ENCODE results near the gene C1QB. TPM values are rescaled to one million over a fixed set of nuclear protein-coding genes. Genes with fewer than 3 reads are reported as not detected.

Gene C1QB
- total RNA-seq, 1 donor from 2014 or later = not detected

- H3K27me3 Mint-ChIP-seq (ENCODE audit: unreplicated experiment) = peaks cover 8% of the 10 kb centered on the region
- DNase-seq (ENCODE audit: extremely low spot score, unreplicated experiment) = no peak
- H3K36me3 Mint-ChIP-seq (ENCODE audit: unreplicated experiment) = no peaks in the 10 kb centered on the region
- H3K9me3 Mint-ChIP-seq (ENCODE audit: unreplicated experiment) = no peaks in the 10 kb centered on the region
- no peaks in the 10 kb centered on the region for H3K4me1 Mint-ChIP-seq (ENCODE audit: unreplicated experiment)
- TF ChIP-seq, protein P1, sequence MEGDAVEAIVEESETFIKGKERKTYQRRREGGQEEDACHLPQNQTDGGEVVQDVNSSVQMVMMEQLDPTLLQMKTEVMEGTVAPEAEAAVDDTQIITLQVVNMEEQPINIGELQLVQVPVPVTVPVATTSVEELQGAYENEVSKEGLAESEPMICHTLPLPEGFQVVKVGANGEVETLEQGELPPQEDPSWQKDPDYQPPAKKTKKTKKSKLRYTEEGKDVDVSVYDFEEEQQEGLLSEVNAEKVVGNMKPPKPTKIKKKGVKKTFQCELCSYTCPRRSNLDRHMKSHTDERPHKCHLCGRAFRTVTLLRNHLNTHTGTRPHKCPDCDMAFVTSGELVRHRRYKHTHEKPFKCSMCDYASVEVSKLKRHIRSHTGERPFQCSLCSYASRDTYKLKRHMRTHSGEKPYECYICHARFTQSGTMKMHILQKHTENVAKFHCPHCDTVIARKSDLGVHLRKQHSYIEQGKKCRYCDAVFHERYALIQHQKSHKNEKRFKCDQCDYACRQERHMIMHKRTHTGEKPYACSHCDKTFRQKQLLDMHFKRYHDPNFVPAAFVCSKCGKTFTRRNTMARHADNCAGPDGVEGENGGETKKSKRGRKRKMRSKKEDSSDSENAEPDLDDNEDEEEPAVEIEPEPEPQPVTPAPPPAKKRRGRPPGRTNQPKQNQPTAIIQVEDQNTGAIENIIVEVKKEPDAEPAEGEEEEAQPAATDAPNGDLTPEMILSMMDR (IDR thresholded peaks at IDR 0.05) = no peak
- H3K27ac Mint-ChIP-seq (ENCODE audit: unreplicated experiment) = no peak within 1 kb of the TSS
- no peak within 1 kb of the TSS for H3K4me3 Mint-ChIP-seq (ENCODE audit: unreplicated experiment)
These were observed 9.7 kb upstream of the C1QB start, which contains the start of gene C1QC for GRCh38 chr1:22643381-22643780. TSS of gene C1QC (plus strand) at chr1:22643633. CDS start at chr1:22644024, 391 bp downstream.

DNA sequence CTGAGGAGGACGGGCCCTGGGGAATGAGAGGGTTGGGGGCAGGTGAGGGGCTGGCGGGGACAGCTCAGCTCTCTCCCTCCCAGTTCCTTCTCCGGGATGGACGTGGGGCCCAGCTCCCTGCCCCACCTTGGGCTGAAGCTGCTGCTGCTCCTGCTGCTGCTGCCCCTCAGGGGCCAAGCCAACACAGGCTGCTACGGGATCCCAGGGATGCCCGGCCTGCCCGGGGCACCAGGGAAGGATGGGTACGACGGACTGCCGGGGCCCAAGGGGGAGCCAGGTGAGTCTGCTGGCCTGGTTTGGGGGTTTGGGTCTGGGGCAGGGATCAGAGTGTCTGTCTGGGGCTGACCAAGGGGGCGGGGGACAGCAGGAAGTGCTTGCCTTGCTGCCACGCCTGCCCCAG lies 9.1 kb upstream of the C1QB start:
- Mint-ChIP-seq H3K27me3 (ENCODE audit: unreplicated experiment) (peaks cover 8% of the 10 kb centered on the region), H3K9me3 (ENCODE audit: unreplicated experiment) (no peaks in the 10 kb centered on the region), H3K4me1 (ENCODE audit: unreplicated experiment) (no peaks in the 10 kb centered on the region), H3K36me3 (ENCODE audit: unreplicated experiment) (no peaks in the 10 kb centered on the region), H3K27ac (ENCODE audit: unreplicated experiment) (no peak overlapping the region), H3K4me3 (ENCODE audit: unreplicated experiment) (no peak overlapping the region)
- no peak for DNase-seq (ENCODE audit: extremely low spot score, unreplicated experiment)
- TF ChIP-seq, protein P1 (IDR thresholded peaks at IDR 0.05) = no peak

DNA sequence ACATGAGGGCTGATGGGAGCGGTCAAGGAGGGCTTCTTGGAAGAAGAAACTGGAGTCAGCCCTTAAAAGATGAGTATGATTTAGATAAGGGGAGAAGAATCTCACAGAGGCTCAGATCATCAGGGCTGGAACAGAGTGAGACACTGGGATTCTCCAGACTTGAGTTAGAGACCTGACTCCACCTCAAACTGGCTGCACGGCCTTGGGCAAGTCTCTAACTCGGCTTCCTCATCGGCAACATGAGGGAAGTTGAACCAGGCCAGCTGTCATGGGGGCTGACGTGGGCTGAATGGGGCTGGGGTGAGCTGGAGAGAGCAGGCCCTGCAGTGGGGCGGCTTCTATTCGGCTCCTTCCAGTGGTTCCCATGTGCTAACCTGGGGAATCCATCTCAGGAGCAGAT lies 7.1 kb upstream of the C1QB start:
- DNase-seq (ENCODE audit: extremely low spot score, unreplicated experiment) = no peak
- Mint-ChIP-seq H3K9me3 (ENCODE audit: unreplicated experiment) (no peaks in the 10 kb centered on the region), H3K27me3 (ENCODE audit: unreplicated experiment) (peaks cover 10% of the 10 kb centered on the region), H3K4me3 (ENCODE audit: unreplicated experiment) (no peak overlapping the region), H3K4me1 (ENCODE audit: unreplicated experiment) (no peaks in the 10 kb centered on the region), H3K36me3 (ENCODE audit: unreplicated experiment) (no peaks in the 10 kb centered on the region), H3K27ac (ENCODE audit: unreplicated experiment) (no peak overlapping the region)
- TF ChIP-seq, protein P1 (IDR thresholded peaks at IDR 0.05) = no peak

DNA sequence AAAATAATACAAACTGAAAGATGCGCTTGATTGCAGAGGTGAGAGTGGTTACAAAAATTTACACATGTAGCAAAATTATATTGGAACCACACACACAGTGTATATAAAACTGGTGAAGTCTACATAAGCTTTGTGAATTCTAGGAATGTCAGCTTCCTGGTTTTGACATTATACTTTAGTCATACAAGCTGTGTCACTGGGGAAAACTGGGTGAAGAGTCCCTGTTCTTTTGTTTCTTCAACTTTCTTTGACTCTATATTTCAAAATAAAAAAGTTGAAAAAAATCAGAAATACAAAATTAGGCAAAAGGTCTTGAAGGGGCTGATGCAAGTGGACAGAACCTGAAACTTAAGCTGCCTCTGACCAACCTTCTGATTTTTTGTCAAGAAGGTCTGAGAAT lies 6.7 kb upstream of the C1QB start:
- Mint-ChIP-seq H3K4me1 (ENCODE audit: unreplicated experiment) (no peaks in the 10 kb centered on the region), H3K27me3 (ENCODE audit: unreplicated experiment) (peaks cover 11% of the 10 kb centered on the region), H3K4me3 (ENCODE audit: unreplicated experiment) (no peak overlapping the region), H3K36me3 (ENCODE audit: unreplicated experiment) (no peaks in the 10 kb centered on the region), H3K27ac (ENCODE audit: unreplicated experiment) (no peak overlapping the region), H3K9me3 (ENCODE audit: unreplicated experiment) (no peaks in the 10 kb centered on the region)
- TF ChIP-seq, protein P1 (IDR thresholded peaks at IDR 0.05) = no peak
- no peak for DNase-seq (ENCODE audit: extremely low spot score, unreplicated experiment)

- Mint-ChIP-seq H3K9me3 (ENCODE audit: unreplicated experiment) (no peaks in the 10 kb centered on the region), H3K4me3 (ENCODE audit: unreplicated experiment) (no peak overlapping the region), H3K27me3 (ENCODE audit: unreplicated experiment) (peaks cover 34% of the 10 kb centered on the region), H3K27ac (ENCODE audit: unreplicated experiment) (no peak overlapping the region), H3K36me3 (ENCODE audit: unreplicated experiment) (no peaks in the 10 kb centered on the region), H3K4me1 (ENCODE audit: unreplicated experiment) (no peaks in the 10 kb centered on the region)
- TF ChIP-seq, protein P1 (IDR thresholded peaks at IDR 0.05) = no peak
- DNase-seq (ENCODE audit: extremely low spot score, unreplicated experiment) = no peak
These were observed 2.8 kb upstream of the C1QB start for GRCh38 chr1:22650089-22650693.

Data from osteocyte (in vitro differentiated cells).